NCI-H345 (cell line): ENCODE data around the gene P2RY14.
"Not testable (repeated sequence)": the region's sequence is repeated elsewhere in the genome, so short reads cannot be mapped to it uniquely, and the experiment has no call there.

Source experiments
- DNase-seq: peaks from one replicate; lab custom pipeline; 2025; lab: John Stamatoyannopoulos, UW

P2RY14 gene

GRCh38 chr3:151259664-151260063, 18.7 kb downstream of the P2RY14 start:
- DNase-seq: no peak

- DNase-seq: no peak
Measured at GRCh38 chr3:151256749-151257148, 21.6 kb downstream of the P2RY14 start.

- no peak for DNase-seq
Measured at GRCh38 chr3:151248772-151249337, 29.5 kb downstream of the P2RY14 start.

GRCh38 chr3:151242006-151242405, 36.3 kb downstream of the P2RY14 start:
- not testable (repeated sequence) for DNase-seq

GRCh38 chr3:151236736-151237135, 41.6 kb downstream of the P2RY14 start:
- DNase-seq: no peak

DNA sequence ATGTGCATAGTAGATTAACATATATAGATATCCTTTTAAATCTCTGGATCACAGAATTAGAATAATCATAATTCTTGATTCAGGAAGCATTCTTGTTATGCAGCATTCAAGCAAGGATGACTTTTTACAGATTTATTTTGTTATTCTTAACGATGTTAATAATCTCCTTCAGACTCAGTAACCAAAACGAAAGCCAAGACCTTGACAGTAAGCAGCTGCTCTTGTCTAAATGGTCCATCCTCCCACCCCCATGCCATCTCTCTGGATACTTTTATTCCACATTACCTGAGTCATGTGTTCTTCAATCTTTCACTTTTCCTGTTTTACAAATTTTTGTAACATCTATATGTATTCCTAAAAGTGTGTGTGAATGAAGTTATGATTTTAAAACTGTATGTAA, 42.0 kb downstream of the P2RY14 start:
- DNase-seq: no peak

GRCh38 chr3:151234825-151235224, 43.5 kb downstream of the P2RY14 start:
- DNase-seq: no peak

- no peak for DNase-seq
Measured at GRCh38 chr3:151232991-151233390, 45.4 kb downstream of the P2RY14 start.

DNA sequence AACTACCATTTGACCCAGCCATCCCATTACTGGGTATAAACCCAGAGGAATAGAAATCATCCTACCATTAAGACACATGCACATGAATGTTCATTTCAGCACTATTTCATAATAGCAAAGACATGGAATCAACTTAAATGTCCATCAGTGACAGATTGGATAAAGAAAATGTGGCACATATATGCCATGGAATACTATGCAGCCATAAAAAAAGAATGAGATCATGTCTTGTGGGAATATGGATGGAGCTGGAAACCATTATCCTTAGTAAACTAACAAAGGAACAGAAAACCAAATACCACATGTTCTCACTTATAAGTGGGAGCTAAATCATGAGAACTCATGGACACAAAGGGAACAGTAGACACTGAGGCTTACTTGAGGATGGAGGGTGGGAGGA, 45.9 kb downstream of the P2RY14 start:
- not testable (repeated sequence) for DNase-seq

DNA sequence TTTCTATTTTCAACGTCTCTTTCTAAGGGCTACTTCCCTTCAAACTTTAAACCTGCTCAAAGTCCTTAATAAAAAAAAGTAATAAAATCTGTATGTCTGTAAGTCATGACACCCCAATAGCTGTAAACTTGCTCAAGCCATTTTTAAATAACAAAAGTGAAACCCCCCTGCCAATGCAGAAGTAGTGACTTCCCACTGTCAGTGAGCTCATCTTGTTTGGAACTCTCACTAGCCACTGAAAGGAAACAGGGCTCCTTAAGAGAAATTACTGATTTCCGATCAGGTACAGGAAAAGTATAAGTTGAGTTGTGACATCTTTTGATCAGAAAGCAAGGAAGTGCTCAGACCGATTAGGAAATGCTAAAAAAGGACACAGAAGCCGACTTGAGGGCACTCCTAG, 47.7 kb downstream of the P2RY14 start:
- DNase-seq: no peak

DNA sequence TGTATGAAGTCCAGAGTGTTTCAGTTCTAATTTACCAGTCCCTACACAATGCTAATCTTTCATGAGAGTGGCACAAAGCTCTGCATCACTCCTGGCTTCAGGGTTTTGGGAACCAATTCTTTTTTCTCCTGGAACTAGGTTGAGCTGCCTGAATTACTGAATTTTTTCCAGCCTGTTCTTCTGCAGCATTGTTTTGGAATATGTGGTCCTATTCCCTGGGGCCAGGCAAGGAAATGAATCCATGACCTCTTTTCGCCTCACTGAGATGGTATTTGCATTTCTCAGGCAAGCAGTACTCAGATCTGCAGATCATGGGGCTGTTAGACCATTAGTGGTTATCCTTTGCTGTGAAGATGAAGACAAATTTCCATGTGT, 49.7 kb downstream of the P2RY14 start:
- no peak for DNase-seq

DNA sequence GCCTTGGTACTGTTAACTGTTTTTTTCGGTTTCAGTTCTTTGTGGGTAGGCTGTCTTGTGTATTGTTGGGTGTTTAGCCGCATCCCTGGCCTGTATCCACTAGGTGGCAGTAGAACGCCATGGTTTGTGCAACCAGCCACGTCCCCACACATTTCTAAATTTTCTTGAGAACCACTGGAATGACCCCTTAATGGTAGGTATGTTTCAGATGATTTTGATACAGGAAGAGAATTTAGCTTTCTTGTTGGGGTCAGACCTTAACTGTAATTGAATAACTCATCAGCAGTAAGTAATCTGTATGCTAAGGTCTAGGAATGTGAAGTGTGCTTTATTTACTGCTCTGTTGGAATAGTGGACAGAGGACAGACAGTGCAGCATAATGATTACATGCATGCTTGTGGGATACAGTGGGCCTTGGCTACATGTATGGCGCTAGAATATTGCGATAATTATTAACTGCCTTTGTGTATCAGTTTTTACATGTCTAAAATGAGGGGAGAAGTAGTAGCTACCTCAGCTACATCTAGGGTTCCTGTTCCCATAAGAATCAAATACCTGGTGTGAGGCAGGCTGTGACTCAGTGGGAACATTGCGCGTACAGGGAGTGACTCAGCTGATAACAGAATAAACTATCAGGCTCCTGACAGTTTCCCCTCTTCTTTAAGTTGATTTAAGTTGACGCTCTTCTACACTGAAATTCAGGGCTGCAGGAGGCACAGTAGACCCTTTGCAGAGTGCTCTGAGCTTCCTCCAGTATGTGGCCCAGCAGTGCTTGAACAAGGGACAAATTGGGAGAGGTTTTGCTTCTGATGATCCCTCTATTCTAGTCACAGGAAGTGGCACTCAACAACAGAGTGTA, 50.3 kb downstream of the P2RY14 start:
- peak; percentile 48 for DNase-seq

DNA sequence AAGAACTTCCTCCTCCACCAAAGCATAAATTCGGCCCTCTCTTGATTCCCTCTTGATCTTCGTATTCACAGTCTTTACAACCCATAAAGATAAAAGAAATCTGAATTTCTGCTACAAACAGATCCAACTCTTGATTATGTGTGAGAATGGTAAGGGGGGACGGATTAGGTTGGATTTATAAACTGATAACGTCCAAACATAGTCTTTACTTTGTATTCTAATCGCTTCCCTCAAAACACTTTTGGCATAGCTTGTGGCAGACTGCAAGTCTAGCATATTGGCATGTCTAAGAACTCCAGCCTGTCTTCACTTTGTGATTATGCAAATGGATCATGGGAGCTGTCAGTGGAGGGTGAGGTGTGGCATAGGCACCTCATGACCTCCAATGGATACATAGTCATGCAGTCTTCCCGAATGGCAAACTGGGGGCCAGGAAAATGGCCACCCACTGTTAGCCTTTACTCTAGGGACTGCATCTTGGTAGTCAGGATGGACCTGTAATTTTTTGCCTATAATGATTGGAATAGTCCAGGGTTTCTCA, 51.0 kb downstream of the P2RY14 start:
- DNase-seq: no peak

DNA sequence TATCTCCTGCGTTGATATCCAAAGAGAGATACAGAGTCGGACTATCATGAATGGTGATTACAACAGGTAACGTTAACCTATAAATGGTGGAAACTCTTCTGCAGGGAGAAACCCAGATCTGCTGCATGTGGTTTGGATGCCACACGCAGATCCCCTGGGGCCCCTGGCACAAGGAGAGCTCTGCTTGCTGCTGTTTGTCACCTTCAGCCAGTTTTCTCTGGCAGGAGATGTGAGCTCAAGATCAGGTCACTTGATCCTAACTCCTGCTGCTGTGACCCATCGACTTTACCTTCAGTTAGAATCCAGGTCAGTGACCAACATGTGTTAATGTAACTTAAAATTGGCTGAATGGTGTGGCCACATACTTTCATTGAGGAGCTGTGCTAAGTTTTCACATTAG, 51.5 kb downstream of the P2RY14 start:
- no peak for DNase-seq

- DNase-seq: peak; percentile 8
Measured at GRCh38 chr3:151226088-151226563, 52.2 kb downstream of the P2RY14 start.

GRCh38 chr3:151225040-151225975, 53.0 kb downstream of the P2RY14 start:
- no peak for DNase-seq

- no peak for DNase-seq
Measured at GRCh38 chr3:151224268-151224866, 54.0 kb downstream of the P2RY14 start.

- DNase-seq: no peak
Measured at GRCh38 chr3:151219056-151219455, 59.3 kb downstream of the P2RY14 start.

GRCh38 chr3:151218136-151218535, 60.2 kb downstream of the P2RY14 start:
- no peak for DNase-seq

GRCh38 chr3:151216641-151217607, 61.4 kb downstream of the P2RY14 start:
- no peak for DNase-seq

DNA sequence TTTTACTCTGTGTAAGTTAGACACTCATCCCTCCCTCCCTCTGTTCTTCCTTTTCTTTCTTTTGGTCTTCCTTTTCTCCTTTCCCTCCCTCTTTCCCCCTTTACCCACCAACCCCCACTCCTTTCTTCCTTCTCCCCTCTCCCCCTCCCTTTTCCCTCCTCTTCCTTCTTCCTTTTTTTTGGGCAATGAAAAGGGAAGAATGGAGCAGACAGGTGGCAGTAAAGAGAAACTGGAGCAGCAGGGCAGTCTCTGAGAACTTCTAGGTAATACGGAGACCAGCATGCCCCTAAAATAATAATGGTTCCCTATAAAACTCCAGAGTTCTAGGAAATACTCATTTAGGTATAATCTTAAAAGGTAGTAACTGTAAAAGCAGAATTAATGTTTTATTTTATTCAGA, 63.9 kb downstream of the P2RY14 start:
- DNase-seq: no peak
